RWPE1 (cell line): ENCODE data around the gene DLX3.

Experiments used
- CTCF ChIA-PET: fragments of 350-600 bp; sonication (Branson Sonifier 250); formaldehyde crosslinking; extraction: SDS; loops from one replicate; lab custom pipeline; 2021; lab: Yijun Ruan, JAX
- POLR2A ChIA-PET: fragments of 400-600 bp; formaldehyde crosslinking; extraction: SDS; loops from one replicate; lab custom pipeline; 2020; ENCODE audit warnings: antibody characterized with exemption; ENCODE audit not compliant: low non-redundant PET; lab: Yijun Ruan, JAX
- DNase-seq: peaks from one replicate; pipeline ENCODE4 v3.0.0; 2012; ENCODE audit warnings: low spot score
- H3K27ac ChIP-seq: fragments of 450-650 bp; 2 replicates; pipeline ENCODE4 v1.5.1; 2017
- TF ChIP-seq, protein P1 (sequence below): fragments of 450-650 bp; conservative IDR thresholded peaks from 2 replicates; pipeline ENCODE4 v1.5.1; 2017; ENCODE audit warnings: low read depth, mild to moderate bottlenecking

DLX3 gene

DNA sequence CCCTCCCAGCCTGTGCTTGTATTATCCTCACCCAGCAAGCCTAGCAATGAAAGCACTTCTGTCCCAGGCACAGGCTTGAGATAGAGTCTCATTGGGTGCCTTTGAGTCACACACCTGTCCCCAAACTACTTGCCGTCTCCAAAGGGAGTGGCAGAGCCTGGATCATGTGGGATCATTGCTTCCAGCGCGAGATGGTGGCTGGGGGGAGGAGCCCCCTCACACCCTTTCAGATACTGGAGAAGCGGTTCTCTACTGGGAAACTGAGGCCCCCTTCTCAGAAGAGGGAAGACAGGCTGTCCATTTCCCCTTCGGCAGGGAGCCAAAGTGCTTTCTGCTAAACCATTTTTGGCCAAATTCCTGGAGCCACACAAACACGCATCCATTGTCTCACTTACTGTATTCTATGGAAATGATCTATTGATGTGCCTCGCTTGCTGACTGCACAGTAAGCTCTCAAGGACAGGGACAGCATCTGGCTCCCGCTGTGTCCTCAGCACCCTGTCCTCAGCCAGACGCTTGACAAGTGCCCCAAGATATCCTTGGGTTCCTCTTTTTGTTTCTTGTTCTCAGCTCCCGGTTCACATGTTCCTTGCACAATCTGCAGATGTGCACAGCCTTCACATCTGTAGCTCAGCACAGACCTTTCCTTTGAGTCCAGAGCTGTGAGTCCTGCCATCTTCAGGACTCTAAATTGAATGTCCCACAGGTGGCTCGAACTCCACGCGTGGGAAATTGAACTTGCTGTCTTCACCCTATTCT is 26.0 kb upstream of the DLX3 start:
- H3K27ac ChIP-seq, result no peak overlapping the region
- POLR2A ChIA-PET, result no interaction called here
- no peak for DNase-seq
- CTCF ChIA-PET, result interaction anchor here (0.7 kb wide), 1 partner anchor 35 kb away, joined by 3 read pairs; the partner anchor contains the start of gene ITGA3
- TF ChIP-seq, protein P1, sequence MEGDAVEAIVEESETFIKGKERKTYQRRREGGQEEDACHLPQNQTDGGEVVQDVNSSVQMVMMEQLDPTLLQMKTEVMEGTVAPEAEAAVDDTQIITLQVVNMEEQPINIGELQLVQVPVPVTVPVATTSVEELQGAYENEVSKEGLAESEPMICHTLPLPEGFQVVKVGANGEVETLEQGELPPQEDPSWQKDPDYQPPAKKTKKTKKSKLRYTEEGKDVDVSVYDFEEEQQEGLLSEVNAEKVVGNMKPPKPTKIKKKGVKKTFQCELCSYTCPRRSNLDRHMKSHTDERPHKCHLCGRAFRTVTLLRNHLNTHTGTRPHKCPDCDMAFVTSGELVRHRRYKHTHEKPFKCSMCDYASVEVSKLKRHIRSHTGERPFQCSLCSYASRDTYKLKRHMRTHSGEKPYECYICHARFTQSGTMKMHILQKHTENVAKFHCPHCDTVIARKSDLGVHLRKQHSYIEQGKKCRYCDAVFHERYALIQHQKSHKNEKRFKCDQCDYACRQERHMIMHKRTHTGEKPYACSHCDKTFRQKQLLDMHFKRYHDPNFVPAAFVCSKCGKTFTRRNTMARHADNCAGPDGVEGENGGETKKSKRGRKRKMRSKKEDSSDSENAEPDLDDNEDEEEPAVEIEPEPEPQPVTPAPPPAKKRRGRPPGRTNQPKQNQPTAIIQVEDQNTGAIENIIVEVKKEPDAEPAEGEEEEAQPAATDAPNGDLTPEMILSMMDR, result no peak

DNA sequence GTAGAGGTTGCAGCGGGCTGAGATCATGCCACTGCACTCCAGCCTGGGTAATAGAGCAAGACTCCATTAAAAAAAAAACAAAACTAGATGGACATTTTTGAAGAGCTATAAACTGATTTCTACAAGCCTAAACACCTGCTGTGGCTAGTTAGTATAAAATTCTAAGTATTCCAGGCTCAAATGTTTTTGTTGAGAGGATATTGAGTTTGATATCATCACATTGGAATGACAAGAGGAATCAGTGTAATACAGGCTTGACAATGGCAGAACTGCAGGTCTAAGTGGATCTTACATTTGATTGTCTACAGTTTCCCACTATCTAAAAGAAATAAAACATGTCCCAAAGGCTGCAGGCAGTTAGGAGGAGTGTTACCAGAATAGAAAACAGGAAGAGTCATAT is 23.9 kb upstream of the DLX3 start:
- H3K27ac ChIP-seq, result no peak overlapping the region
- DNase-seq, result no peak
- ChIA-PET POLR2A (no interaction called here), CTCF (interaction anchor here (0.7 kb wide), 1 partner anchor 167 kb away, joined by 3 read pairs; no protein-coding TSS in a partner anchor)
- TF ChIP-seq, protein P1, result no peak

DNA sequence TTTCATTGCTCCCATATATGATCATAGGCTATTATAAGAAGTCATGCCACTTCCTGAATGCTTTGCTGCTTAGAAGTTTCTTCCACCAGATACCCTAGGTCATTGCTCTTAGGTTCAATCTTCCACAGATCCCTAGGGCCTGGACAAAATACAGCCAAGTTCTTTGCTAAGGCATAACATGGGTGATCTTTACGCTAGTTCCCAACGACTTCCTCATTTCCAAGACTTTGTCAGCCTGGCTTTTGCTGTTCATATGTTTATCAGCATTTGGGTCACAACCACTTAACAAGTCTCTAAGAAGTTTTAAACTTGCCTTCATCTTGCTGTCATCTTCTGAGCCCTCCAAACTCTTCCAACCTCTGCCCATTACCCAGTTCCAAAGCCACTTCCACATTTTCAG is 20.1 kb upstream of the DLX3 start:
- TF ChIP-seq, protein P1, result no peak

DNA sequence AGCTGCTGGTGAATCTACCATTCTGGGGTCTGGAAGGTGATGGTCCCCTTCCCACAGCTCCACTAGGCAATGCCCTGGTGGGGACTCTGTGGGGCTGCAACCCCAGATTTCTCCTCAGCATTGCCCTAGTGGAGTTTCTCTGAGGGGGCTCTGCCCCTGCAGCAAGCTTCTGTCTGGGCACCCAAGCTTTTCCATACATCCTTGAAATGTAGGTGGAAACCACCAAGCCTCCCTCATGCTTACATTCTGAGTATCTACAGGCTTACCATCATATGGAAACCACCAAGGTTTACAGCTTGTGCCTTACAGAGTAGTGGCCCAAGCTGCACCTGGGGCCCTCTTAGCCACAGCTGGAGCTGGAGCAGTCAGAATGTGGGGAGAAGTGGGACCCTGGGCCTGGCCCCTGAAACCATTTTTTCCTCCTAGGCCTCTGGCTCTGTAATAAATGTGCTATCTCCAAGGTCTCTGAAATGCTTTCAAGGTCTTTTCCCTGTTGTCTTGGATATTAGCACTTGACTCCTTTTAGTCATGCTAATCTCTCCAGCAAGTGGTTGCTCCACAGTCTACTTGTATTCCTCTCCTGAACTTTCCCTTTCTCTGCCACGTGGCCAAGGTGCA is 19.6 kb upstream of the DLX3 start:
- CTCF ChIA-PET, result interaction anchor here (1.3 kb wide), 1 partner anchor 17 kb away, joined by 5 read pairs; no protein-coding TSS in a partner anchor
- no peak overlapping the region for H3K27ac ChIP-seq
- POLR2A ChIA-PET, result no interaction called here
- TF ChIP-seq, protein P1, result no peak
- no peak for DNase-seq

More for the DNA sequence above, 20.1 kb upstream of the DLX3 start:
- ChIA-PET POLR2A (no interaction called here), CTCF (no interaction called here)
- DNase-seq, result no peak
- no peak overlapping the region for H3K27ac ChIP-seq

DNA sequence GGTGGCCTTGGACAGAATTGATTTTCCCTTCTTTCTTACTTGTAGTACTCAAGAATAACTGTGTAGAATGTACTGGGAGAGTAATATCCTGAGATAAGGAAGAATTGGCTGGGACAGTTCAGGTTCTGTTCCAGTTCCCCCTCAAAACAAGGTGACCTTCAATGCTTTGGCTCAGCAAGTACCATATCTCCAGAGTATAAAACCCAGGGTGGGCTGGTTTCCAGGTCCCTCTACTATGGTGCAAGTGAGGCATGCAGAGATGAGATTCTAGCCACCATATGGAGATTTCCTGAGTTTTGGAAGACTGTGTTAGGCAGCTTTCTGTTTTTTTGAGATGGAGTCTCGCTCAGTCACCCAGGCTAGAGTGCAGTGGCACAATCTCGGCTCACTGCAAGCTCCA is 18.1 kb upstream of the DLX3 start:
- ChIA-PET CTCF (no interaction called here), POLR2A (no interaction called here)
- no peak for DNase-seq
- H3K27ac ChIP-seq, result no peak overlapping the region
- TF ChIP-seq, protein P1, result no peak

DNA sequence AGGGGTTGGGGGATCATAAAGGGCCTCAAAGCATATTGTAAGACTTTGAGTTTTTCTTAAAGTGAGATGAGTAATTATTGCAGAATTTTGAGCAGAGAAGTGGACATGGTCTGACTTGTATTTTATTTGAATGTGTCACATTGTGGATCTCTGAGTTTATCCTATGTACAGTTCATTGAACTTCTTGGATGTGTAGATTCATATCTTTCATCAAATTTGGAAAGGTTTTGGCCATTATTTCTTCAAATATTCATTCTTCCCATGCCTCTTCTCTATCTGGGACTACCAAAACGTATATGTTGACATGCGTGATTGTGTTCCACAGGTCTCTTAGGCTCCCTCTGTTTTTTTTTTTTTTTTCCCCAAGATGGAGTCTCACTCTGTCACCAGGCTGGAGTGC is 14.3 kb upstream of the DLX3 start:
- no peak for DNase-seq
- POLR2A ChIA-PET, result no interaction called here

More for the DNA sequence above, 14.3 kb upstream of the DLX3 start:
- CTCF ChIA-PET, result interaction anchor here (0.7 kb wide), 1 partner anchor 78 kb away, joined by 3 read pairs; no protein-coding TSS in a partner anchor
- TF ChIP-seq, protein P1, result no peak
- H3K27ac ChIP-seq, result no peak overlapping the region
